Islet of Langerhans (tissue), 1 donor: Measurements from ENCODE around the gene KCNJ4.

Experiments
- FAIRE-seq: peaks from one replicate; lab custom pipeline; 2011; peaks lifted over from hg19 to GRCh38; lab: Jason Lieb, UNC

KCNJ4 gene

DNA sequence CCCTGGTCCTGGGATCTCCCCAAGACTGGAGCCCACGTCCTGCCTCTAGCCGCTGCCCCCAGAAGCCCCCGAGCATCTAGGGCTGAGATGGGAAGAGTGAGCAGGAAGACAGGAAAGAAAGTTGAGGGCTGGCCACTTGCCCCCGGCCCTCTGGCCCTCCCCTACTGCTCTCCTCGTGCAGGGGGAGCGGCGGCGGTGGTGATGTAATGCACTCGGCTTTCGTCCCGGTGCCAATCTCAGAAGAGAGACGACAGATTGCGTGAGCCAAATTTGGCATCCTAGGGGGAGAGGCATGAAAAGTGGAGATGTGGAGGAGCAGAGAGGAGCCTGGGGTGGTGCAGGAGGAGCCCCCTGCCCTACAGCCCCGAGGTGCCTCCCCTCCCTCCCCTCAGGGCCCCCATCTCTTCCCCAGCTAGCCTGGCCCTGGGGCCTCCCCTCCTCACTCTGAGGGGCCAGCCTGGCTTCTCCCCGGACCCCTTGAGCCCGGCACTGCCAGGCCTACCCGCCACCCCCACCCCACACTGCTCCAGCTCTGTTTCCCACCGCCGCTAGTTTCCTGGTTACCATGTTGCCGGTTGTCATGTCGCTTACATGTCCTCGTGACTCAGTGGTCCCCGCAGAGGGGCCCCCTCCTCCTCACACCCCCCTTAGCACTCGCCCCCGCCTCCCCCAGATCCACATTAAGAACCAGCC, 2.5 kb downstream of the KCNJ4 start:
- FAIRE-seq: no peak

DNA sequence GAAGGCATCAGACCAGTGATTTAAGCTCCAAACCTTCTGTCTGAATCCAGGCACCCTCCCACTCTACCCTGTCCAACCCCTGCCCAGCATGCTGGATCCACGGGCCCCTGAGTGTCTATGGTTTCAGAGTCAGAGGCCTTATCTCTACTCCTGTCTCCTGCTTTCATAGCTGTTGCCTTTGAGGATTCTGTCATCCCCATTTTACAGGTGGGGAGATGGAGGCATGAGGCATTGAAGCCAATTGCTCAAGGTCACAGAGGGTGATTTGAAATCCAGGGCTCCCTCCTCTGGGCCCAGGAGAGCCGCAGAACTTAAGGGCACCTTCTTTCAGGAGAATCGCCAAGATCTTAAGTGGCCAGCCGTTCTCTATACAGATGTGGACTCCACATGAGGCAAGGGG, 3.1 kb downstream of the KCNJ4 start:
- FAIRE-seq: no peak

DNA sequence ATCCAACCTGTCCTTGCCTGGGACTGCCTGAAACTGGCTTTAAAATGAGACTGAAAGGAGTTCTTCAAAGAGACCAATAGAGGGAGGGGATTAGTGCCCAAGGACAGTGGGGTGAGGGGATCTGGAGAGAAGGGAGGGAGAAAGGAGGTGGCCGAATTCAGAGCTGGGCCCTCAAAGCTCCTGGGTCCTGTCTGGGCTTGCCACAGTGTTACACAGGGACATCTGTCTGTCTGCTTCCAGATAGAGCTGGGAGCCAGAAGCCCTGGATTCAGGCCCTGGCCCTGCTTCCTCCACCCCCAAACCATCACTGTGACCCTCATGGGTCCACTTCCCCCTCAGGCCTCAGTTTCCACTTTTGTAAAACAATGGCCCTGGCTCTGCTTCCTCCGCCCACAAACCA, 3.6 kb downstream of the KCNJ4 start:
- no peak for FAIRE-seq

DNA sequence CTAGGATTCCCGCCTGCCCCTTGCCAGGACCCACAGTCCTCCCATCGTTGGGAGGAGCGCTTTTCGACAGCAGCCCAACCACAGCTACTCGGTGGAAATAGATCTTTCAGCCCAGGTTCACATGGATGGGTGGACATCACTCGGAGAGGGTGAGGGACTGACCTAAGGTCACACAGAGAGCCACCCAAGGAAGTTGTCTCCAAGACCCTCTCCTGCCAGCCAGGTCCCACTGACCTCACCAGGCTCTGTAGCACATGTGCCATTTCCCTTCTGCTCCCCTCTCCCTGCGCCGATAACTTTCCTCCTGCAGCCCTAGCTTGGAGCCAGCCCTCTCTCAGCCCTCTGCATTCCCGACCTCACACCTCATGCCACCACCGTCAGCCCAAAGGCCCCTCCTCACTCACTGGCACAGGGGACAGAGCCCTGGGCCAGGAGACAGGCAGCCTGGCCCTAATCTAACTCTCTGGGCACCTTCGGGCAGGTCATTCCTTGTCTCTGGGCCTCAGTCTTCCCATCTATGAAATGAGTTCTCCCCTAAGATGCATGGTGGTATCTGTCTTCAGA, 4.7 kb downstream of the KCNJ4 start:
- no peak for FAIRE-seq

DNA sequence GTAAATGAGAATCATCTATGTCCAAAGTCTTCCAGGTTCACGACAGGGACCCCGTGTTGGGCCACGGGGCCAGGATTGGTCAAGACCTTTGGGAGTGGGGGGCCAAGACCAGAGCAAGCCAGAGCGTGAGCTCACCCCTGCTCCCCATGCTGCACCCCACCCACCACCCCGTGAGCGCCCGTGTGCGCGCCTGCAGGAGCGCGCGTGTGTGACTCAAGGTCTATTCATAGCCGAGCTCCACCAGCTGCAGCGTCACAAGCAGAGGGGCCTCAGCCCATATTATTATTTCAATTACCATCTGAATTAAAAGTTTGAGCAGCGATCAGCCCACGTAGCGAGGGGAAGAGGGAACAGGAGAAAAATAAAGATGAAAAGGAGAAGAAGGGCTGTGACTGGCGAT, 5.2 kb downstream of the KCNJ4 start:
- no peak for FAIRE-seq

DNA sequence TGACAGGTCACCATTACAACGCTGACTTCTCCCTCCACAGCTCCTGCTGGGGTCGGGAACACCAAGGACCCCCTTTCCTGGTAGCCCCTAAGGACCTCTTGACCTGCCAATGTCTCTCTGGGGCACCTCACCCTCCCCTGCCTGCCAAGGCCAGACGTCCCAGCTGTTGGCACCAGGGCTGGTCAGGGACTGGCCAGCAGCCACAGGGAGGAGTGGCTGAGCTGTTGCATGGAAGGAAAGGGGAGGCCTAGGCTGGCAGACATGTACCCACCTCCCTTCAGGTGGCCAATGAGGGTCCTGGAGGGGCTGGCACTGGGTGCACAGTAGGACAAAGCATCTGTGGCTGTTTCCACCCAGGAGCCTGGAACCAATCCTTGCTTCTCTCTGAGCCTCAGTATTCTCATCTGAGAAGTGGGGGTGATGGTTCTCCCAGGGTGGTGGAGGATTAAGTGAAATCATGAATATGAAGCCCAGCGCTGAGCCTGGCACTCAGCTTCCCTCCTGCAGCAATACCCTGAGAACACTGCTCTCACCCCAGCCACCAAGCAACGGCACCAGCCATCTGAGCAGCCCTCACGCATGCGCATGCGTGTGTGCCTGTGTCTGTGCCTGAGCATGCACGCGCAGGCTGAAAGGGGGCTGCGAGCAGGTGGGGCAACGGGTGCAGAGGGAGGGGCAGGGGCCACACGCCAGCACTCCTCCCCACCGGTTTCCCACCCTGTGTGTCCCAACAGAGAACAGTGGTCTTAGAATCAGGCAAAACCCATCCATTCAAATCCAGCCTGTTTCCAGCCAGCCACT, 5.9 kb downstream of the KCNJ4 start:
- FAIRE-seq: no peak

DNA sequence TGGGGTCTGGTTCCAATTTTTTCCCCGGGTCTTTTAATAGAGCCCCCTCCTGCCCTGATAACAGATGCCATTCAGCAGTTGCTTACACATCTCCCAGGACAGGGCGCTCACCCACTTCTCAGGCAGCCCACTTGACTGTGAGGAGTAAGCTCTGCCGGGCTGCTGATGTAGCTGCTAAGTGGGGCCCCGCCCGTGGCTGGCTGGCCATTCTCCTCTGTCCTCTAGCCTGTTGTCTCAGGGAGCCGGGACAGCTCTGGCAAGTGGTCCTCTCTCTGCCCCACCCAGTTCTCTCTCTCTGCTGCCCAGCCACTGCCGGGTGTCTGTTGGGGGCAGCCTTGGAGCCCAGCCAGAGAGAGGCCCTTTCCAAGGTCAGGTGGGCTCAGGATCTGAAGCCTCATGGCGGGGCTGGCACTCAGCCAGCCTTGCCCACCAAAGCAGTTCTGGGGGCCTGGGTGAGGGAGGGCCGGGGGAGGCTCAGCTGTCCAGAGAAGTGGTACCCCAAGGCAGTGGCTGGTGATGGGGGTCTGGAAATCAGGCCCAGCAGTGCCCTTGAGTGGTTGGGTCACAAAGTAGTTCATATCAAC, 8.9 kb downstream of the KCNJ4 start:
- no peak for FAIRE-seq

DNA sequence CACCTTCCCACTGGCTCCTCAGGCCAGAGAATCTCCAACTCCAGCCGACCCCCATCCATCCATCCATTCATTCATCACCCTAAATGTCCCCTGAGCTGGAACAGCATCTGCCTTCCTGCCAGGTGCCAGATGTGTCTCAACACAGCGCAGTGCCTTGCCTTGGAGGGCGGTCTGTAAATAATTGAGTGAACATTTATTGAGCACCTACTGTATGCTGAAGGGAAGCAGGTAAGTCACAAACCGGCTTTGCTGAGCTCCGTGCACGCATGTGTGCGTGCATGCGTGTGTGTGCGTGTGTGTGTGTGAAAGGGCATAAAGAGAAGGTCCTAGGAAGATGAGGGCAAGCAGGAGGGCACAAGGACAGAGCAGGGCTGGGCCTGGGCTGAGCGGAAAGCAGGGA, 10.2 kb downstream of the KCNJ4 start:
- FAIRE-seq: no peak

DNA sequence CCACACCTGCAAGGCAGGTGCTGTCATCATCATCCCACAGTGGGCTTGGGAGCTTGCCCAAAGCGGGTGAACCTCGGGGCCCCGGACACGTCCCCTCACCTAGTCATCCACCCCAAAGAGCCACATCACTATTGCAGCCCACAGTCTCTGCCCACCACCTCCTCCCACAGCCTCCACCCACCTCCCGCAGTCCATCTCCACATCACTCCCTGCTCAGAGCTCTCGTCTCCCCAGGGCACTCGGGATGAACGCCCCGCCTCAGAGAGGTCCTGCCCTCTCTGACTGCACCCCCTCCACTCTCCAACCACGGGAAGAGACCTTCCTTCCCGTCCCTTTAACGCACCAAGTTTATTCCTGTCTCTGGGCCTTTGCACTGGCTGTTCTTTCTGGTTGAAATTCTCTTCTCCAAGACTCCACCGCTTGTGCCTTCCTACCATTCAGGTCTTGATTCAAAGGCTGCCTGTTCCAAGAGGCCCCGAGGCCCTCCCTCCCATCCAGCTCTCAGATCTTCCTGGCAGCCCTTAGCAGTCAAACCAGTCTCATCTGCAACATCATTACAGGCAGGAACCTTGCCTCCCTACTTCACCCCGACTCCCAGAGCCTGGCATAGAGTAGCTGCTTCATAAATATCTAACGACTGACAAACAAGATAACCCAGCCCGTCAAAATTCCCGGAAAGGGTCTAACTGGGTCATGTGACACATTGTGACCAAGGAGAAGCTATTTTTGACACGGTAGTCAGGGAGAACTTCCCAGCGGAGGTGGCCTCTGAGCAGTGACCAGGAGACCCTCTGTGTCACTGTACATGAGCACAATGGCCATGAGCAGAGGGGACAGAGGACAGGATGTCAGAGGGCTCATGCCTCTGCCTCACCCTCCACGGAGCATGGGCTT, 11.1 kb downstream of the KCNJ4 start:
- no peak for FAIRE-seq

DNA sequence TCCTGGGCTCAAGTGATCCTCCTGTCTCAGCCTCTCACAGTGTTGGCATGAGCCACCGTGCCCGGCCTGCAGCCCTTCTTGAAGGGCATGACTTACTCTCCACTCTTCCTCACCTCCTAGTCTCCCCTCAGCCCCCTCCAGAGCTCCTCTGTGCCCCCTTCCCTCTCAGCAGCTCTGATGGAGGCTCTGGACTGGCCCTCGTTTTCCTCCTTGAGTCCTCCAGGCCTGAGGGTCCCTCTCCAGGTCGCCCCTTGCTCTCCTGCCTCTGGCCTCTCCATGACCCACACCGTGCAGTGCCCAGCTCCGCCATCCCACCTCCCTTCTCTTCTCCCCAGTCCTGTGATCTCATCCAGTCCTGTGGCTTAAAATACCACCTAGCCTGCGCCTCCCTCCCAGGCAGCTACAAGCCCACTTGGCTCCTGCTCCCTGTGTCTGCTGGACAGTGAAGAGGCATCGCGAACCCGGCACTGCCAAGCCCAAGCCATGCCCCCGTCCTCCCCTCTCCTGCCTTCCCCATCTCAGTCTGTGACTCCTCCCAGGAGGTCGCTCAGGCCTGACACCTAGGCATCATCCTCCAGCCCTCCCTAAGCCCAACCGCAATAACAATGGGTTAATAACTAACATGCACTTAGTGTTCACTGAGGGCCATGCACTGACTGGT, 11.9 kb downstream of the KCNJ4 start:
- no peak for FAIRE-seq

DNA sequence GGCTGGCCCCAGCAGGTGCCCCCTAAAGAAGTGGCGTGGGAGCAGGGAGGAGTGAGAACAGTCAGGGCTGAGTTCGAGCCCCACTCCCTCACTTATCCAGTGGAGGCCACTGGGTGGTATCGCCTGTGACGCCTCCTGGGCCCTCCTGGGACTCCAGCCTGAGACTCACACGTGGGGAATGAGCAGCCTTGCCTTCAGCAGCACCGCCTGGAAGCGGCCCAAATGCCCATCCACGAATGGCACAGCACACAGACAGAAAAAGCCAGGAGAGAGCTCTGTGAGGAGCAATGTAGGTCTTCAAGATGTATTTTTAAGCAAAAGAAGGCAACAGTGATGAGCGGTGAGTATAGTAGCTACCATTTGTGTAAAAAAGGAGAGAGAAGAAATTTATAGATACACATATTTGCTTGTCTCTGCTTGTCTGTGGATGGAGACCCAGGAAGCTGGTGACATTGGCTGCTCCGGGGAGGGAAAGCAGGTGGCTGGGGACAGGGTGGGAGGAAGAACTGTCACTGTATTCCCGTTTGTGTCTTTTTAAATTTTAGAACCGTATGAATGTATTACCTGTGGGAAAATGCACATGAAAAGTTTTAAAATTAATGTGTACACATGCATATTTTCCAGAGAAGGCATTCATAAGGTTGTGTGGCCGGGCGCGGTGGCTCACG, 13.2 kb downstream of the KCNJ4 start:
- FAIRE-seq: no peak

DNA sequence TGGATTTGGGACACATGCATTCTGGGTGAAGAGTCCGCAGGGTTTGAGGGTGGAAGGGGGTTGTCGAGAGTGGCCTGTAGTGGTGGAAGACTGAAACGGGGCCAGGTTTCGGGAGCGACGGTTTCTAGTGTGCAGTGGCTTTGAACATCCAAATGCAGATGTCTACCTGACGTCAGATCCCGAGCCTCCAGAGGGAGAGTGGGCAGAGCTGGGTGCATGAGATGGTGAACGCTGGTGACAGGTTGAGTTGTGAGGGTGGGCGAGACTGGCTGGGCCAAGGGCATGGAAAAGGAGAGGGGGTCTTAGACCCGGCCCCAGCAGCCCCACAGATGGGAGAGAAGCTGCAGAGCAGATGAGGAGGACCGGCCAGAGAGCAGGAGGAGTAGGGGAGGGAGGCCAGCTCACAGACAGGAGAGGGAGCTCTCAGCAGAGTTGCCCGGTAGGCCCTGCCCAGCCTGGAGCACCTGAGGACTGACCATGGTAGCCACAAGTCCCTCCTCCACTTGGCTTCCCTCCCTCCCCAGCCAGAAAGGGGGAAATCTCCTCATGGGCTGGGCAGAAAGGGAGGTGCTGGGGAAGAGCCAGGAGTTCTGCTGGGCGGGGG, 14.2 kb downstream of the KCNJ4 start:
- no peak for FAIRE-seq

DNA sequence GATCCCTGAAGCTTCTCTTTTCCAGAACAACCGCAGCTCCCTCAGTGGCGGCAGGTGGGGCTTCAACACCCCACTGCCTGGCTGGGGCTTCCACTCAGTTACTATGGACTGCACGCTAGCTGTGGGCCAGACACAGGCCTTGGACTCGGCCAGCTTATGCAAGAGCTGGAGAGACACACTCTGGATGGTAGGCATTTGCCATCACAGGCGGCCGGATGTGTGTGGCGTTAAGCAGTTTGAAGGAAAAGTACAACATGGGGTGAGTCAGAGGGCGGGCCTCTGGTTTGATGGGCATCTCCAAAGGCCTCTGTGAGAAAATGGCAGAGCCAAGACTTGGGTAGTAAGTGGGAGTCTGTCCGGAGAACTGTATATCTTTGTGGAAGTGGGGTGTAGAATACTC, 17.6 kb downstream of the KCNJ4 start:
- FAIRE-seq: no peak

DNA sequence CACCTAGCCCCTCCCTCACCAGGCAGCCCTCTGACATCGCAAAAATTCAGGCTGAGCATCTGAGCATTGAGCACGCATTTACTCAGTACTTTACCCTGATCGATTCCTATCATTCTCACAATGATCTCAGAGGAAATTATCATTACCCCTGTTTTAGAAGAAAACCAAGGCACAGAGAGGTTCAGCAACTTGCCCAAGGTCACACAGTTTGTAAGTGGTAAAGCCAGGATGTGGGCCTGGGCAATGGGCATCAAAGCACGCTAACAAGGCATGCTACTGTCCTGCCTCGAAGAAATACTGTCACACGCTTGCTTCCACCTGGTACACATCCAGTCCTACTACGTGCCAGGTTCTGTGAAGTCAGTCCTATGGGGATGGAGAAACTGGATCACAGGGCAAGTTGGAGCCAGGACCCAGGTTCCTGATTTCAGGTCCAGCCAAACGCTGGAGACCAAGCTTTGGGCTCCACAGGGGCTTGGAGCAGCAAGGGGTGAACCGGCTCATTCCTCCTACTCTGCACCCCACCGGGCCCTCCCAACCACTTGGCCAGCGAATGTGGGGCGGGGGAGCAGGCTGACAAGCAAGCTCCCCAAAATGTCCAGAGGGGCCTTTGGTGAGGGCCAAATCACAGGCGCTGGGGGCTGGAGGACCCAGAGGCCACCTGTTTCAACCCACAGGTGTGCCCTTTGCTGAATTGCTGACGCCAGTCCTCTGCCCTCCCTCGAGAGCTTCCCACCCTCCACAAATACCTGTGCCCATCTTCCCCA, 18.2 kb downstream of the KCNJ4 start:
- no peak for FAIRE-seq

DNA sequence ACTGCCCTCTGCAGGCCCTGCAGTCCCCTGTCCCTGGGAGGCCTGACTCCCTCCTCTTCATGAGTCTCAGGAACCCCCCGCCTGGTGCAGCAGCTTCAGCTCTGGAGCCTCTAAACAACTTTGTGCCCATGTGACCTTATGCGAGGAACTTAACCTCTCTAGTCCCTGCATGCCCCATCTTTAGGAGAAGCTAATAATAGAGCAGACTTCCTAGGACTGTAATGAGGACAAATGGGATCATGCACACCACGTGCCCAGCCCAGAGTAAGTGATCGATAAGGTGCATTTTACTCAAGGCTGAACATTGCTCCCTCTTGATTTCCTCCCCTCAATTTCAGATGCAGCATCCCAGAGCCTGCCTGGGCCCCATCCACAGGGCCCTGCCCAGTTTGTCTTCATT, 19.0 kb downstream of the KCNJ4 start:
- FAIRE-seq: no peak

DNA sequence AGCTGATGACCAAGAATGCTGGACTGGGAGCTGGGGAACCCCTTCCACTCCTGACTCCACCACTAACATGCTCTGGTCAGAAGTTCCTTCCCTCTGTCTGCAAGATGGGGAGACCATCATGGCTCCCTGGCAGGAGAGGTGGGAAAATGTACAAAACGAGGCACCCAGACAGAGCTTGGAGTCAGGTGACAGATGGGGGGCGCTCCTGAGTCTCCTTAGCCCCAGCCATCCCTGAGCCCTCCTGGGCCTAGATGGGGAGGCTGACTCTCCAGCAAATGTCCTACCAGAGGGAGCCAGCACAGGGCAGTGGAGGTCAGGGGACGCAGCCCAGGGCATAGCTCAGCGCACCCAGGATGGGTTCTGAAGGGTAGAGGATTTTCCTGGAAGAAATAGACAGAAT, 20.0 kb downstream of the KCNJ4 start:
- FAIRE-seq: no peak

DNA sequence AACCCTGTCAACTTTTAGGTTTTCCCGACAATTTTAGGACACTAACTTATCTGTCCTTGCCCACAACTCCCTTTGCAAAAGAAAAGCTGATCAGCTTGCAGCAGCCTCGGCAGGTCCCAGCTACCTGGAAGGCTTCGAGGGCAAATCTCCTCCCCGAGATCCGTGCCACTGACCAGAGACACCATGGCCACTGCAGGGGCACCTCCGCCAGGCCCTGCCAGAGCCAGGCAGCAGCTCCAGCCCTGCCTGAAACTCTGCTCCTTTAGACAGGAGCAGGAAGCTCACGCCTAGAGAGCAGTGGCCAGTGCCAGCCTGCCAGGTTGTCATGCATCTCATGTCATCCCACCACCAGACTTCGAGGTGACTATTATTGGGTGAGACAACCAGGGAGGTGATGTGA, 21.1 kb downstream of the KCNJ4 start:
- FAIRE-seq: no peak

DNA sequence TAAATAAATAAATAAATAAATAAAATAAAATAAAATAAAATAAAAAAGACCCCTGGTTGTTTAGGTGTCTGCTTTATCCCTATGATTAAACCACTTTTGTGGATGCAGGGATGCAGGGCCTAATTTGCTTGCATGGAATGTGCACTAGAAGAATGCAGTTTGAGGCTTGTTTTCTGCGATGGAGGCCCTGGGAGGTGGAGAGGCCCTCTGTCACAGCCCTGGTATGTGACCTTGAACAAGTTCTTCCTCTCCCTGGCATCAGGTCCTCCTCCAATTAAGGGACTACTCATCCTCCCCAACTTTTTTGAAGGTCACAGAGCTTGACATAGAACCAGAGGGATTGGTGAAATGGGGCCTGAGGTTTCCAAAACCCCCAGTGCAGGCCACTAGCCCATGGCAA, 22.7 kb downstream of the KCNJ4 start:
- FAIRE-seq: no peak

DNA sequence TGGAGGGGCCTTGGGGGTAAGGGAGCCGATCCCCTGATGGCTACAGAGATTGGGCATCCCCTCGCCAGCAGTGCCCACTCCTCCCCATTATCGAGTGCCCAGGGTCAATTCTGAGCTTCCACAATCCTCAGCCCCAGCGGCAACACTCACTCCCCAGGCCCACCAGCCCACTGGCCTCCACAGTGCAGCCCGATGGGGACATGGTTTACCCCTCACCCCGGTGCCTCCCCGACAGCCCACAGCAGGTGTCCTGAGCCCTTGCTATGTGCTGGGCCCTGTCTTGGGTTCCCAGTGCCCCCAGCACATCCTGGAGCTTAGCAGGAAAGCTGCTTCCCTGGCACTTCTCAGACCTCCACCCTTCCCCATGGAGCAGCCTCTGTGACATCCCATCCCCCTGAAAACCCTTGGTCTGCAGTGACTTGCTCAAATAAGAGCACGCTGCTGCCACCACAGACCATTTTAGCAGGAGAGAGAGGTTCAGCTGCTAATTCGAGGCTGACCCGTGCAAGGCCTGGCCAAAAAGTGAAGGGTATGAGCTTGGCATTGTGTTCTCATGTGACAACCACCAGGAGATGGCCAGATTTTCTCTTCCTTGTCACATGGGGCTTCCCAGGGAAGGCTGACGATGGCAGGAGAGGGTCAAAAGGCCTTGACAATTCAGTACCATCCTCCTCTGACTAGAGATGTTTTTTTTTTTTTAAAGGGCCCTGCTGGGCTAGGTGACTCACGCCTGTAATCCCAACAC, 23.6 kb downstream of the KCNJ4 start:
- FAIRE-seq: no peak
